ENCODE measurements around the gene SIK2.

DNA sequence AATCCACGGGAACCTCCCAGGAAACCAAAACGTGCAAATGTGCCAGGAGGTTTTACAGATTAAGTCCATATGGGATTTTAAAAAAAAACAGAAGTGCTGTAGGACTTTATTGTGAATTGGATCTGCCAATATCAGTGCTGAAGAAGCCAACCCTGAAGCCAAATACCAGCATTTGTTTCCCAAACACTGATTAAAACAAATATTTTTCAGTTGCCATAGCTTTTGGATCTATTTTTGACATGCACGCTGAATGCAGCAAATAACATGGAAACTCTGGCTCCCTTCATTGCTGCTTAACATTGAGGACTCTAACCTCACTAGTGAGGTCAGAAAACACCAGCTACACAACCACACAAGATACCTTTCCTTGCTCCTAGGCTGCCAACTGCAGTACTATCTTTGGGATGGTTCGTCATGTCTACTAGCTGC is 28.4 kb upstream of the SIK2 start:
- TF ChIP-seq, protein P1, sequence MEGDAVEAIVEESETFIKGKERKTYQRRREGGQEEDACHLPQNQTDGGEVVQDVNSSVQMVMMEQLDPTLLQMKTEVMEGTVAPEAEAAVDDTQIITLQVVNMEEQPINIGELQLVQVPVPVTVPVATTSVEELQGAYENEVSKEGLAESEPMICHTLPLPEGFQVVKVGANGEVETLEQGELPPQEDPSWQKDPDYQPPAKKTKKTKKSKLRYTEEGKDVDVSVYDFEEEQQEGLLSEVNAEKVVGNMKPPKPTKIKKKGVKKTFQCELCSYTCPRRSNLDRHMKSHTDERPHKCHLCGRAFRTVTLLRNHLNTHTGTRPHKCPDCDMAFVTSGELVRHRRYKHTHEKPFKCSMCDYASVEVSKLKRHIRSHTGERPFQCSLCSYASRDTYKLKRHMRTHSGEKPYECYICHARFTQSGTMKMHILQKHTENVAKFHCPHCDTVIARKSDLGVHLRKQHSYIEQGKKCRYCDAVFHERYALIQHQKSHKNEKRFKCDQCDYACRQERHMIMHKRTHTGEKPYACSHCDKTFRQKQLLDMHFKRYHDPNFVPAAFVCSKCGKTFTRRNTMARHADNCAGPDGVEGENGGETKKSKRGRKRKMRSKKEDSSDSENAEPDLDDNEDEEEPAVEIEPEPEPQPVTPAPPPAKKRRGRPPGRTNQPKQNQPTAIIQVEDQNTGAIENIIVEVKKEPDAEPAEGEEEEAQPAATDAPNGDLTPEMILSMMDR (IDR thresholded peaks at IDR 0.05): no peak
- TF ChIP-seq EZH2 (IDR thresholded peaks at IDR 0.05; ENCODE audit: borderline replicate concordance, insufficient read depth, low read depth, low read length, poor library complexity, severe bottlenecking): no peak
